COLO668 (cell line): ENCODE results near the gene RTN4RL2.

ENCODE experiments used
- DNase-seq: peaks from one replicate; lab custom pipeline; 2025; ENCODE audit not compliant: unreplicated experiment; lab: John Stamatoyannopoulos, UW

RTN4RL2 gene

GRCh38 chr11:57461841-57462489, 1.6 kb downstream of the RTN4RL2 start:
- no peak for DNase-seq

GRCh38 chr11:57462597-57462996, 2.3 kb downstream of the RTN4RL2 start:
- DNase-seq: no peak

GRCh38 chr11:57463671-57464538, 3.6 kb downstream of the RTN4RL2 start:
- DNase-seq: peak; percentile 24

DNA sequence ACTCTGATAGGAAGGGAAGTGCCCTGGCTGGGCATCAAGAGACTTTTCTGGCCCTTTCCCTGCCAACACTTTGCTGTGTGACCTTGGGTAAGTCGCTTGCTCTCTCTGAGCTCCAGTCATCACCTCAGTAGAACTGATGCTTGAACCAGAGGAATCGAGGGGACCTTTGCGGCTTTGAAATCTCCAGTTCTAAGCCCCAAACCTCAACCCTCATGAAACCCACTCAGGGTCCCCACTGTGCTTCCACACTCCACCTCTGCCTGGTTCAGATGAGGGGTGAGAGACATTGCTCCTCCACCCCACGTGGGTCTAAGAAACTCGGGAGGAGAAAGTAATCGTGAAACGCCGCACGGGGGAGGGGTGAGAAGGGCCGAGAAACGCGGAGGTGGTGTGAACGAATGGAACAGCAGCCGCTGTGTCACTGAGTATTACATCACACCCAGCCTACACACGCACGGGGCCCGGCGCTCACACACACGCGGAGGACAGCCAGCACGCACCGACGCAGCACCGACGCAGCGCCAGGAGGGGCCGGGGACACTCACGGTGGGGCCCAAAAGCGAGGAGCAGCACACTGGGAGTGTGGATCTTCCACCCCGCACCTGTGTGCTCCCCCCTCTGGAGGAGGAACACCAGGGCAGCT, 4.3 kb downstream of the RTN4RL2 start:
- no peak for DNase-seq

GRCh38 chr11:57466680-57467079, 6.4 kb downstream of the RTN4RL2 start:
- DNase-seq: no peak

GRCh38 chr11:57467508-57468157, 7.3 kb downstream of the RTN4RL2 start:
- DNase-seq: peak; percentile 36

GRCh38 chr11:57468276-57468675, 7.9 kb downstream of the RTN4RL2 start:
- no peak for DNase-seq

DNA sequence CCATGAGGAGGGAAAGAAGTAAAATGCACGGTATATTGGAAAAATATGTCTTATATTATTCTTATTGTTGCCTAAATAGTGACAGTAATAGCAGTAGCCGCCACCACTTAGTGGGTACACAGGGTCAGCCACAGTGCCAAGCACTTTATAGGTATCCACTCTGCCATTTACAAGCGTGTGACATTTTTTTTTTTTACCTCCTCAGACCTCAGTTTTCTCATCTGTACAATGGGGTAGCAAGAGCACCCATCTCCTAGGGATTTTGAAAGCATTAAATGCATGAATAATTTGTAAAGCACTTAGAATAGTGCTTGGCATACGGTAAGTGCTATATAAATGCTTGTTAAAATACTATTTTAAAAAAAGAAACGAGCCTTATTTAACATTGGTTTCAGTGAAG, 8.9 kb downstream of the RTN4RL2 start:
- DNase-seq: no peak

GRCh38 chr11:57471496-57471895, 11.2 kb downstream of the RTN4RL2 start:
- peak; percentile 73 for DNase-seq

GRCh38 chr11:57473285-57473841, 13.0 kb downstream of the RTN4RL2 start:
- DNase-seq: no peak

DNA sequence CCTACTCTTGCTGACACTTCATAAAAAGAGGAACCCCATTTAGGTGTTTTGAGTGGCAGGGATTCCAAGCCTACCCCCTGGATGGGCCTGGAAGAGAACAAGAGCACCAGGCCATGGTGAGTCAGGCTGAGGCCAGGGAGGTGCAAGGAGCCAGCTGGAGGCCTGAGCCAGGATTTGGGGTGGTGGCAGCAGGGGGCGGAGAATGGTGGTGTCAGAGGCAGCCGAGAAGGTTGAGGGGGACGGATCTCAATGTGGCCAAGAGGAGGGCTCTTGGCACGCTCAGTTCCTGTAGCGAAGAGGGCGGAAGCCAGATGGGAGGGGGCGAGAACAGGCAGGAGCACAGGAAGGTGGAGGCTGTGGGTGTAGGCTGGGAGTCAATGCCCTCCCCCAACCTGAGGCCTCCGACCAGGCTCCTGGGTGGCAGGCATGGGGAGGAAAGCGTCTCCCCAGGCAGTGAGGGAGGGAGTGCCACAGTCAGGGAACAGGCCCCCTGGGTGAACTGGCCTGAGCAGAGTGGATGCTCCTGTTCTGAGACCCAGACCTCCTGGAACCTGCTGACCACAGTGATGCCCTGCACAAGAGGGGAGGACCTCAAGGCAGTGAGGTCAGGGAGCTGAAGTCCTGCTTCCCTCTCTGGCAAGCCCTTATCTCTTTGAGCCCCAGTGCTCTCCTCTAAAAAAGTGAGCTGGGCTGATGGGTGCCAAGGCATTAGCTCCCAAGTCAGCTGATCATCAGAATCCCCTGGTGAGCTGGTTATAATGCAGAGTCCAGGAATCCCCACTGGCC, 13.9 kb downstream of the RTN4RL2 start:
- no peak for DNase-seq

GRCh38 chr11:57474803-57475115, 14.4 kb downstream of the RTN4RL2 start:
- no peak for DNase-seq

DNA sequence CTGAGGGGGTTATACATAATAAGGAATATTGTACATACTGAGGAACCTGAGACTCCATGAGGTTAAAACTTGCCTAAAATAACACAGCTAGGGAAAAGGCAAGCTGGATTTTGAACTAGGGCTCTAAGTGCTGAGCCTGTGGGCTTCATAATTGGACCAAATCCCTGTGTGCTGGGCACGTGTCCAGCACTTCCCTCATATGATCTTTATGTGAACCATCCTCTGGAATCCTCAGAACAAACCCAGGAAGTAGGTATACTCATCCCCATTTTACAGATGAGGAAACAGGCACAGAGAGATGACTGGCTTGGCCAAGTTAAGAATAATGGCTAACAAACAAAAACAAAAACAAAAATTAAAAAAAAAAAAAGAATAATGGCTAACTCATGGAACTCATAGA, 14.9 kb downstream of the RTN4RL2 start:
- DNase-seq: no peak

GRCh38 chr11:57475671-57476046, 15.3 kb downstream of the RTN4RL2 start:
- DNase-seq: no peak

GRCh38 chr11:57476047-57476756, 15.9 kb downstream of the RTN4RL2 start:
- DNase-seq: no peak

- DNase-seq: no peak
These were observed 16.6 kb downstream of the RTN4RL2 start for GRCh38 chr11:57476757-57477506.

- peak; percentile 11 for DNase-seq
These were observed 17.3 kb downstream of the RTN4RL2 start for GRCh38 chr11:57477507-57478189.

- DNase-seq: no peak
These were observed 18.8 kb downstream of the RTN4RL2 start for GRCh38 chr11:57479021-57479663.
